Nephron (organoid): ENCODE measurements around the gene MAN2A1.

Experiments used
- H3K27ac Mint-ChIP-seq, 3 experiments: 2 replicates each; pipeline ENCODE4 v1.8.0; 2020; ENCODE audit warnings: mixed read lengths in 3 of 3, mild to moderate bottlenecking in 2 of 3, moderate library complexity in 1 of 3
- H3K27me3 Mint-ChIP-seq: 2 replicates; pipeline ENCODE4 v1.8.0; 2021; ENCODE audit warnings: low read depth, mild to moderate bottlenecking, moderate library complexity, mixed read lengths
- H3K36me3 Mint-ChIP-seq: 2 replicates; pipeline ENCODE4 v1.8.0; 2020; ENCODE audit warnings: low read depth, mixed read lengths
- H3K4me1 Mint-ChIP-seq: 2 replicates; pipeline ENCODE4 v1.8.0; 2020; ENCODE audit warnings: mixed read lengths
- H3K4me3 Mint-ChIP-seq, 3 experiments: 2 replicates each; pipeline ENCODE4 v1.8.0; 2020; ENCODE audit warnings: mild to moderate bottlenecking in 3 of 3, mixed read lengths in 3 of 3, moderate library complexity in 2 of 3
- H3K9me3 Mint-ChIP-seq: 2 replicates; pipeline ENCODE4 v1.8.0; 2020; ENCODE audit warnings: mixed read lengths
- TF ChIP-seq, protein P1 (sequence below), 3 experiments: fragments of 200-600 bp; sonication (generic); IDR thresholded peaks; one replicate each; pipeline ENCODE4 v1.5.0; 2021; ENCODE audit warnings: antibody characterized with exemption in 3 of 3; ENCODE audit not compliant: unreplicated experiment in 3 of 3

The MAN2A1 gene

DNA sequence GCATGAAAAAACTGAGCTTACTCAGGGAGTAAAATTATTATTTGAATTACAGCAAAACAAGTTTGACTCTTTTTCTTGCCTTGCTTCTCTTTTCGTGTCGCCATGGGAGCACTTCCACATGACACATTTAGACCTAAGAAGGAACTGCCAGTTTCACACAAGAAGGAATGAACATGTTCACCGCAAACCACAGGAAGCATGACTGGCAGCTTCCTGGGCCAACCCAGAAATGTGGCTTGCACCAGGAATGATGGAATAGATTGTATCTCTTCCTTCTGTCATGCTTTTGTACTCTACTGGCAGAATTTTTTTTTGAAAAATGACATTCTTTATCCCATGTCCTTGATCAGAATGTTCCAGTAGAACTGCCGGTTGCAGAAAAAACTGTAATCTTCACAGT lies 32.9 kb upstream of the MAN2A1 start:
- peaks cover 3% of the 10 kb centered on the region for H3K27me3 Mint-ChIP-seq
- no peaks in the 10 kb centered on the region for H3K36me3 Mint-ChIP-seq
- H3K27ac Mint-ChIP-seq = peak overlapping the region; percentile 17 to 71 (median 63)
- H3K4me1 Mint-ChIP-seq = peaks cover 65% of the 10 kb centered on the region
- H3K4me3 Mint-ChIP-seq = no peak overlapping the region
- H3K9me3 Mint-ChIP-seq = peaks cover 2% of the 10 kb centered on the region
- TF ChIP-seq, protein P1, sequence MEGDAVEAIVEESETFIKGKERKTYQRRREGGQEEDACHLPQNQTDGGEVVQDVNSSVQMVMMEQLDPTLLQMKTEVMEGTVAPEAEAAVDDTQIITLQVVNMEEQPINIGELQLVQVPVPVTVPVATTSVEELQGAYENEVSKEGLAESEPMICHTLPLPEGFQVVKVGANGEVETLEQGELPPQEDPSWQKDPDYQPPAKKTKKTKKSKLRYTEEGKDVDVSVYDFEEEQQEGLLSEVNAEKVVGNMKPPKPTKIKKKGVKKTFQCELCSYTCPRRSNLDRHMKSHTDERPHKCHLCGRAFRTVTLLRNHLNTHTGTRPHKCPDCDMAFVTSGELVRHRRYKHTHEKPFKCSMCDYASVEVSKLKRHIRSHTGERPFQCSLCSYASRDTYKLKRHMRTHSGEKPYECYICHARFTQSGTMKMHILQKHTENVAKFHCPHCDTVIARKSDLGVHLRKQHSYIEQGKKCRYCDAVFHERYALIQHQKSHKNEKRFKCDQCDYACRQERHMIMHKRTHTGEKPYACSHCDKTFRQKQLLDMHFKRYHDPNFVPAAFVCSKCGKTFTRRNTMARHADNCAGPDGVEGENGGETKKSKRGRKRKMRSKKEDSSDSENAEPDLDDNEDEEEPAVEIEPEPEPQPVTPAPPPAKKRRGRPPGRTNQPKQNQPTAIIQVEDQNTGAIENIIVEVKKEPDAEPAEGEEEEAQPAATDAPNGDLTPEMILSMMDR (IDR thresholded peaks at IDR 0.05; ENCODE audit: unreplicated experiment in 3 of 3) = no peak

DNA sequence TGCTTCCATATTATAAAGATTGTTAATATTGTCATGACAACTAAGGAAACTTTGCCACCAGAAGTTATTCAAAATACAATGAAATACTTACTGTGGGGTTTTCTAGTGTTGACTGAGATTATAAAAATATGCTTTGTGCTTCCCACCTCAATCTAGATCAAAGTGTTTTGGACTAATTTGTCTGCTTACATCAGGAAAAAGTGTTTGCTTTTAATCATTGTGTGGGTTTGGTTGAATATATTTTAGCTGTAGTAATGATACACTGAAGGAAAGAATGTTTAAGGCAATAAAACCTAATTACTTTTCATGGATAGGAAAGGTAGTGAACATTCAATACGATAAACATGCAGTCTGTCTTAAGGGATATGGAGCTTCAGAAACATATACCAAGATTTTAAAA lies 29.8 kb upstream of the MAN2A1 start:
- no peaks in the 10 kb centered on the region for H3K36me3 Mint-ChIP-seq
- peaks cover 50% of the 10 kb centered on the region for H3K4me1 Mint-ChIP-seq
- H3K27me3 Mint-ChIP-seq = no peaks in the 10 kb centered on the region
- peak overlapping the region in 1 of 3 experiments; percentile 84 for H3K27ac Mint-ChIP-seq
- H3K9me3 Mint-ChIP-seq = peaks cover 2% of the 10 kb centered on the region
- TF ChIP-seq, protein P1 (IDR thresholded peaks at IDR 0.05; ENCODE audit: unreplicated experiment in 3 of 3) = no peak
- H3K4me3 Mint-ChIP-seq = no peak overlapping the region

DNA sequence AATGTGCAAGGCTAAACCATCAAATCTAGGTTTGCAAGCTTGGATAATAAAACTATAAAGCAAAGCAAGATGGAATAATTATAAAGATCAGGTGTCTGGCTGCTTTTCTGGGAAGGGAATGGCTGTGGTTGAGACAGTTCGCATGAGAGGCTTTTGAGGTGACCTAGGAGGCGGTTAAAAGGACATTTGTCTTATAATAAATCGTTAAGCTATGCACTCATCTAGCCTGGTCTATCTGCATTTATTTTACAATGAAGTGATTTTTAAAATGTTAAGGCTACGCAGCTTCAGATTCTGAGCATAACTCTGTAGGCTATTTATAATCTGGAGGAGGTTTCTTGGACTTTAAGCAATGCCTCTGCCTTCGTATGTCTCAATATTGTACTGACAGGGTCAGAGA lies 29.4 kb upstream of the MAN2A1 start:
- TF ChIP-seq, protein P1 (IDR thresholded peaks at IDR 0.05; ENCODE audit: unreplicated experiment in 3 of 3) = no peak
- peak overlapping the region in 1 of 3 experiments; percentile 84 for H3K27ac Mint-ChIP-seq
- H3K27me3 Mint-ChIP-seq = no peaks in the 10 kb centered on the region
- peaks cover 2% of the 10 kb centered on the region for H3K9me3 Mint-ChIP-seq
- H3K4me3 Mint-ChIP-seq = no peak overlapping the region
- no peaks in the 10 kb centered on the region for H3K36me3 Mint-ChIP-seq
- H3K4me1 Mint-ChIP-seq = peaks cover 50% of the 10 kb centered on the region

DNA sequence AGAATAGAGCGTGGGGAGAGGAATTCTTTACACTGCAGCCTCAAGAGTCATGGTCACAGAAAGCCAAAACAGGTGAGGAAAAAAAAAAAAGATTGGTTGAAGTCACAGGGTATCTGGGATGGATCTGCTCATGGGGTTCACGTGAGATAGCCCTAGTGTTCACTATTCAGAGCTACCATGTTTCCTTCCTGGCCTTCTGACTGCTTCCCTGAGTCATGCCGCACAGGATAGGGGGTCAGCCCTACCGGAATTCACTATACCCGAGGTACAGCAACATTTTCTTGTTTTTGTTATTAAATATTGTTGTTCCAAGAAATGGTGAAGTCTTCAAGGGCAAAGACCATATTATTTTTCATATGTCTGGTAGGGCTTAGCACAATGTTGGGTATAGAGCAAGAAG lies 21.5 kb upstream of the MAN2A1 start:
- TF ChIP-seq, protein P1 (IDR thresholded peaks at IDR 0.05; ENCODE audit: unreplicated experiment in 3 of 3) = no peak
- Mint-ChIP-seq H3K27ac (no peak overlapping the region), H3K36me3 (no peaks in the 10 kb centered on the region), H3K9me3 (no peaks in the 10 kb centered on the region), H3K4me1 (peaks cover 3% of the 10 kb centered on the region), H3K4me3 (no peak overlapping the region), H3K27me3 (no peaks in the 10 kb centered on the region)

GRCh38 chr5:109668668-109669422 lies 20.9 kb upstream of the MAN2A1 start:
- H3K27ac Mint-ChIP-seq = no peak overlapping the region
- H3K4me1 Mint-ChIP-seq = peaks cover 3% of the 10 kb centered on the region
- no peaks in the 10 kb centered on the region for H3K27me3 Mint-ChIP-seq

More at GRCh38 chr5:109668668-109669422, 20.9 kb upstream of the MAN2A1 start:
- Mint-ChIP-seq H3K9me3 (no peaks in the 10 kb centered on the region), H3K4me3 (no peak overlapping the region), H3K36me3 (no peaks in the 10 kb centered on the region)
- TF ChIP-seq, protein P1 (IDR thresholded peaks at IDR 0.05; ENCODE audit: unreplicated experiment in 3 of 3) = no peak
